GM12874 (cell line): ENCODE measurements around the gene NRG3.

Experiments used
- TF ChIP-seq, protein P1 (sequence below): IDR thresholded peaks from 2 replicates; pipeline ENCODE4 v1.5.1; 2011; ENCODE audit warnings: low read depth, mild to moderate bottlenecking, control low read depth, low read length, moderate library complexity; ENCODE audit not compliant: insufficient read depth

Gene NRG3

DNA sequence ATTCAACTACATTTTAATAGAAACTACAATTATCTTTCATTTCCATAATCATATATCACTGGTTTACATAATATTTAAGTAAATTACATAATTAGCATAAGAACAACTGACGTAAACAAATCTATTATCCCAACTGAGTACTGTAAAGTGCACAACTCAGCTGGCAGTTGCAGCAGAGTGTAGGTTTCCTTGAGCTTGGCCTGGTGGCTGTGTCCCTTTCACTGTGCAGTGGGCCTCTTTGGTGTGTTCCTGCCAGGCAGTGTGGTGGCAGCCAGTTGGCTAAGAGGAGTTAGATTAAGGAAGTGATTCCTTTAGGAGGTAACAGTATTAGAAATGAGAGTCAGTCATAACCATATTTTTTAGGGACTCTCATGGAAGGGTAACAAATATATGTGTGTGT lies 7.0 kb downstream of the NRG3 start:
- TF ChIP-seq, protein P1, sequence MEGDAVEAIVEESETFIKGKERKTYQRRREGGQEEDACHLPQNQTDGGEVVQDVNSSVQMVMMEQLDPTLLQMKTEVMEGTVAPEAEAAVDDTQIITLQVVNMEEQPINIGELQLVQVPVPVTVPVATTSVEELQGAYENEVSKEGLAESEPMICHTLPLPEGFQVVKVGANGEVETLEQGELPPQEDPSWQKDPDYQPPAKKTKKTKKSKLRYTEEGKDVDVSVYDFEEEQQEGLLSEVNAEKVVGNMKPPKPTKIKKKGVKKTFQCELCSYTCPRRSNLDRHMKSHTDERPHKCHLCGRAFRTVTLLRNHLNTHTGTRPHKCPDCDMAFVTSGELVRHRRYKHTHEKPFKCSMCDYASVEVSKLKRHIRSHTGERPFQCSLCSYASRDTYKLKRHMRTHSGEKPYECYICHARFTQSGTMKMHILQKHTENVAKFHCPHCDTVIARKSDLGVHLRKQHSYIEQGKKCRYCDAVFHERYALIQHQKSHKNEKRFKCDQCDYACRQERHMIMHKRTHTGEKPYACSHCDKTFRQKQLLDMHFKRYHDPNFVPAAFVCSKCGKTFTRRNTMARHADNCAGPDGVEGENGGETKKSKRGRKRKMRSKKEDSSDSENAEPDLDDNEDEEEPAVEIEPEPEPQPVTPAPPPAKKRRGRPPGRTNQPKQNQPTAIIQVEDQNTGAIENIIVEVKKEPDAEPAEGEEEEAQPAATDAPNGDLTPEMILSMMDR: no peak

DNA sequence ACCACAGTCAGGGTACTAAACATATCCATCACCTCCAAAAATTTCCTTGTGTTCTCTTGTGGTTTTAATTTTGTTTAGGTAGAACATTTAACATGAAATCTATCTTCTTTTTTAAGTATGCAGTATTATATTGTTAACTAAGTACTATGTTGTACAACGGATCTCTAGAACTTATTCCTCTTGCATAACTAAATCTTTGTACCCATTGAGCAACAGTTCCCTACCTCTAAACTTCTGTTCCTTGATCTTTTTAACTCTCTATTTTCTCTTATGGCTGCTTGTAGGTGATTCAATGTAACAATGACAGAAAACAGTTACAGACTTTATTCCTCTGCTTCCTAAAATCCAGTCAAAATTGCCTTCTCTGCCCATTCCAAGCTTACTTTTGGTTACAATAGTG lies 9.9 kb downstream of the NRG3 start:
- TF ChIP-seq, protein P1: no peak

DNA sequence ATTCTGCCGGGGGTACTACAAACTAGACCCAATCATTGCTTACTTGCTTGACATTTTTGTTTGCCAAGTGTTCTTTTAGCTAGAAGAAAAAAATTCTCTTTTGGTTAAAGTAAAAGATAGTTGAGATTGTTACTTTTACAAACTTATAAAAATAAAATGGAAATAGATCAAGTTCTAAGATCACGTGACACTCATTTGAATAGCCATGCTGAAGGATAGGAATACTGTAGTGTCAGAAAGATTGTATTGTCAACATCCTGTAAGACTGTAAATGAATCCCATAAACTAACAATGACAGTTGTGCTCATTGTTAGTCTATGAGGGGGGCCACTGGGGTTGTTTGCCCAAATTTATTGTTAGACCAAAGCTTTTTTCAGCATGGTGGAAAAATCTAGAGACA lies 10.5 kb downstream of the NRG3 start:
- TF ChIP-seq, protein P1: no peak

DNA sequence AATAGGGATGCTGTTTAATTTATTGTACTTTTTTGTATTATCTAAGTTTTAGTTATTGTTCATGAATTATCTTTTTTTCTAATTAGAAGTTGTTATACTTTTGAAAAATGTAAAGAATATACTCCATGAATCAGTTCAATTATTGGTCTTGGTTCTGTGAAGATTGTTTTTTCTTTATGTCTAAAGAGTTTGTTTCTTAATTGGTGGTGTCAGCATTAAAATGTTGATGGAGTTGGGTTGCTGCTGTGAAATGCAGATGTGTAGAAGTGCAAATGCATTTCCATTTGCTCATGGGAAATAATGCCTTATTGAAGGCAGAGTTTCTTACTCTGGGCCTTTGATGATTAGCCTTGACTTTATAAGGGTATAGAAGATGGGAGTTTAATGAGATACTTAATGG lies 11.9 kb downstream of the NRG3 start:
- TF ChIP-seq, protein P1: no peak

DNA sequence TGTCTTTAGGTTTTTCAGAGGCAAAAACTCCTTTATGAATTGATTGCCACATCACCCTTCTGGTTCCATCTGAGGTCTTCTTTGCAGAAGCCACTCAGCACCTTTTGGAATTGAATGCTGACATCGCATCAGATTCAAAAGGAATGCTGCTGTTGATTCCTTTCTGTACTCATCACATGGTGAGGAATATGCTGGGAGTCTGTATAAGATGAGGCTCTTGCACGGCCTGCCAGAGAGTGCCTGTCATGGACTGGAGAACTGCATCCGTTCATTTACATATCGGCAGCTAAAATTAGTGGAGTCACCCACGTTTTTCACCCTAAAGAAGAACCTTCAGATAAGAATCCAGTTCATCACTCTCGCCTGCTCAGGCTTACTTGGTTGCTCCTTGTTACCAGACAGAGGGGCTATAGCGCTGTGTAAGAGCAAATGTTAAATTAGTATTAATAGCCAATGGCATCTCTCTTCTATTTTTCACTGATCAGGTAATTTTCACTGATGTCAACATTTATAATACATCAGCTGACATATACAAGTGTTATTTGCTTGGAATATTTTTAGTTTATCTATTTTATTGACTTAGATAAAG lies 14.3 kb downstream of the NRG3 start:
- TF ChIP-seq, protein P1: no peak

DNA sequence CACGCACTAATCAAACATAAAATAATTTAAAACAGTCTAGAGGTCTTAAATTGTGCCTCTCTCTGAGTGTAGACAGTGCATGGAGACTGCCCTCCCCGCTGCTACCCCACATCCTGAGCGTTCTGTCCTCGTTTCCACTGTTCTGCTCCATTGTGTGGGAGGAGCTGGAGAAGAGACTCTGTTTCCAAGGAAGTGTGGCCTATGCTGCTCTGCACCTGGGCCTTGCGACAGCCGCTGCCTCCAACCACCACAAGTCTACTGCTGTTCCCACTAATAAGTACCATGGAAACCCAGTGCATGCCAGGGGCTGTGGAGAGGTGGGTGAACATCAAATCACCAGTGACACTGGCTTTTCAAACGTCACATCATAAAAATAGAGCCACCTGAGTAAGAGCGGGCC lies 19.6 kb downstream of the NRG3 start:
- TF ChIP-seq, protein P1: no peak

DNA sequence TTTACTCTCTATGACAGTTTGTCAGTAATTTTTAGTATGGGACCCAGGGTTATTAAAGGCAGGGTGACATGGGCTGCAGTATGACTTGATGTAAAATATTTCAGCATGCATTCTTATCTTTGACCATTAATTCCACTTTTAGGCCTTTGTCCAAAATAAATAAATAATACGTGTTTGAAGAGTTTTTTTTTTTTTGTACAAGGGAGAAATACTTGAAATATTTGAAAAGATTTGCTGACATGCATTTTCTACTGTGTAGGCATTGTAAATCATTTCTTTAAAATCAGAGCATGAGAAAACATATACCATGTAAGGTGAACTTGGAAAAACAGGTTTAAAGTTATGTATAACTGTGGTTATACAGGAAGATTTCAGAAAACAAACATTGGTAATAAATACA lies 23.5 kb downstream of the NRG3 start:
- TF ChIP-seq, protein P1: no peak
